Measurements from ENCODE around the gene BMPR1A.
"Not testable (repeated sequence)": the region's sequence is repeated elsewhere in the genome, so short reads cannot be mapped to it uniquely, and the experiment has no call there.

BMPR1A gene

DNA sequence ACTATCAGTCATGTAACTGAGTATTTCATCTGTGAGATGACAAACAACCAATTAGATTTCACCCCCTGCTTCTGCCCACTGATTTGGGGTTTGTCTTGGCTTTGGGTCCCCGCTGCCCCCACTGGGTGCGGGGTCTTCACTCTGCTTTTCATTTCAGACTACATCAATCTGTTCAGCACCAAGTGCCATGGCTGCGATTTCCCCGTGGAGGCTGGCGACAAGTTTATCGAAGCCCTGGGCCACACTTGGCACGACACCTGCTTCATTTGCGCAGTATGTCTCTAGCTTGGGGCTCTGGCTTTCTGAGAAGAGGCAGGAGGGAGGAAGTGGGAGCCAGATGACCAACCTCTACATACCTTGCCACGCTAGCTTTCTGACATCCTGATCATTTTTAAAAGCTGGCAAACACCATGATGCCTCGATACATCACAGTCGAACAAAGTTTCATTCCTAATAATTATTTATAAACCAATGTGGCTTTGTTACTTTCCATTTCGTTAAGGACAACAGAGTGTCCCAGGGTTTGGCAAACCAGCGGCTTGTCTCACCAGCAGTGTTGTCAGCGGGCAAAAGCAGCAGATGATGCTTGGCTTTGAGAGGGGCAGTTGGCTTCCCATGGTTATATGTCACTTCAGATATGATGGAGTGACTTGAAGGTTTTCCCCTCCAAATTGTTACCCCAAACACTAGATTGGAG is 30.3 kb upstream of the BMPR1A start:
- Histone ChIP-seq H3K4me1 (peaks cover 0 to 9% (median 6%) of the 10 kb centered on the region in 10 experiments; a peak in 11 of 20 replicates), H3K27ac (no peak overlapping the region), H3K27me3 (no peaks in the 10 kb centered on the region), H3K36me3 (no peaks in the 10 kb centered on the region), H3K9ac (no peak overlapping the region), H3K9me3 (replicated peaks in 1 of 11) (no peaks in the 10 kb centered on the region), H4K20me1 (no peaks in the 10 kb centered on the region), H3K4me3 (no peak overlapping the region), H3K4me2 (no peak overlapping the region)
- no peak for TF ChIP-seq Cebpa-rat (IDR thresholded peaks at IDR 0.05)

DNA sequence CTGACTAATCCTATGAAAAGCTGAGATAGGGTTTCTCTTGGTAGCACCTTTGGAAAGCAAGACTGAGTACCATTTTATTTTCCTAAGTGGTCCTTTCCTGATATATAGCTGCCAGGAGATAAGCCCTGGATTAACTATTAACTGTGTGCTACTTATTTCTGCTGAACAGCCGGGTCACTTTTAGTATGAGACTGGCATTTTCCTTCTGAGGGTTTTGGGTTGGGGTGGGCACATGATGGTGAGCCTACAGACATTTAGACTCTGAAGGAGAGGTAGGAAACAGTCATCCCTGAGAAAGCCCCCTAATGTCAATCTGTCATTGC is 29.8 kb upstream of the BMPR1A start:
- Histone ChIP-seq H3K4me2 (no peak overlapping the region), H3K4me1 (peaks cover 0 to 9% (median 6%) of the 10 kb centered on the region in 10 experiments; a peak in 11 of 20 replicates), H4K20me1 (no peaks in the 10 kb centered on the region), H3K27me3 (no peaks in the 10 kb centered on the region), H3K4me3 (no peak overlapping the region), H3K27ac (no peak overlapping the region), H3K9me3 (replicated peaks in 1 of 11) (no peaks in the 10 kb centered on the region), H3K9ac (no peak overlapping the region), H3K36me3 (no peaks in the 10 kb centered on the region)
- no peak for TF ChIP-seq Cebpa-rat (IDR thresholded peaks at IDR 0.05)

- Histone ChIP-seq H3K4me2 (no peak overlapping the region), H4K20me1 (no peaks in the 10 kb centered on the region), H3K4me3 (no peak overlapping the region), H3K9ac (no peak overlapping the region), H3K27me3 (no peaks in the 10 kb centered on the region), H3K27ac (no peak overlapping the region), H3K36me3 (no peaks in the 10 kb centered on the region), H3K4me1 (peaks cover 0 to 9% (median 6%) of the 10 kb centered on the region in 10 experiments; a peak in 11 of 20 replicates), H3K9me3 (replicated peaks in 1 of 11) (no peaks in the 10 kb centered on the region)
- no peak for TF ChIP-seq Cebpa-rat (IDR thresholded peaks at IDR 0.05)
These were observed 28.9 kb upstream of the BMPR1A start for GRCh38 chr10:86727470-86727869.

GRCh38 chr10:86728056-86728455 is 28.4 kb upstream of the BMPR1A start:
- no peaks in the 10 kb centered on the region for H3K36me3 ChIP-seq
- H3K27ac ChIP-seq, result no peak overlapping the region
- no peak overlapping the region for H3K4me3 ChIP-seq
- peaks cover 0 to 5% (median 0%) of the 10 kb centered on the region in 11 experiments; a peak in 4 of 22 replicates for H3K27me3 ChIP-seq
- H3K4me1 ChIP-seq, result peaks cover 0 to 6% (median 4%) of the 10 kb centered on the region in 10 experiments; a peak in 11 of 20 replicates
- H4K20me1 ChIP-seq, result no peaks in the 10 kb centered on the region
- no peak overlapping the region for H3K9ac ChIP-seq
- no peak for TF ChIP-seq Cebpa-rat (IDR thresholded peaks at IDR 0.05)
- H3K4me2 ChIP-seq, result no peak overlapping the region
- no peaks in the 10 kb centered on the region for H3K9me3 ChIP-seq (replicated peaks in 1 of 11)

DNA sequence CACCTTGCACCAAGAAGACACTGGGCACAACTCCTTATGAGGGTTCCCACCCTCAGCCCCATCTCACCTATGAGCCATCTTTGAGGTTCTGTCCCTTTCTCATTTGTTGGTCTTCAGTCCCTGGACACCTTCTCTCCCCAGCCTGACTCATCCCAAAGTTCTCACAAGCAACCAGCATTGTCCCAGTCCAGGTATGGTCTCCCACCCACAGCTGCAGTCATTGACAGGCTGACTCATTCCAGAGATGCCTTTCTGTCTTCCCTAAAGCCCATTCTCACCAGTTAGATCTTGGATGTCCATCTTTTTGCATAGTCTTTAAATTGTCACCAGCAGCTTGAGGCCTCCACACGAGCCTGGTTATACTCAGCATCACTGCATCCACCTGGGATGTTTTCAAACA is 26.7 kb upstream of the BMPR1A start:
- H3K4me3 ChIP-seq, result no peak overlapping the region
- H3K27me3 ChIP-seq, result peaks cover 0 to 15% (median 6%) of the 10 kb centered on the region in 11 experiments; a peak in 7 of 22 replicates
- no peaks in the 10 kb centered on the region for H3K9me3 ChIP-seq (replicated peaks in 1 of 11)
- H3K9ac ChIP-seq, result no peak overlapping the region
- TF ChIP-seq Cebpa-rat (IDR thresholded peaks at IDR 0.05), result no peak
- no peaks in the 10 kb centered on the region; a peak in 1 of 22 replicates for H4K20me1 ChIP-seq
- no peaks in the 10 kb centered on the region for H3K36me3 ChIP-seq
- no peak overlapping the region for H3K4me2 ChIP-seq
- H3K27ac ChIP-seq, result no peak overlapping the region
- H3K4me1 ChIP-seq, result no peaks in the 10 kb centered on the region; a peak in 1 of 20 replicates

DNA sequence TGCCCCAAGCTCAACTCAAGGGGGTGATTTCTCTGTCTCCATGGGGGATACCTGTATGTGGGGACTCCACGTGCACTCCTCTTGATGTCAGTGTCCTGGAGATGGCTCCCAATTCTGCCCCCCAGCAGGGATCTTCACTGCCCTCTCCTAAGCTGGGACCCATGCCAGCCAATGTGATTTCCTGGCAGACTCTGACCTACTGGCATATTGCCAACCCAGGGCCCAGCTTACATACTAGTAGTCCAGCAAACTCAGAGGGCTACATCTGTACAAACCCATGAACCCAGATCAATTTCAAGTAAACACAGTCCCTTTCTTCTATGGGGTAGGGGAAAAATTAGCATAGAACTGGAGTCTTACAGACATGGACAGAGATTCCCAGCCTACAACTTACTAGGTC is 26.2 kb upstream of the BMPR1A start:
- Histone ChIP-seq H3K9ac (no peak overlapping the region), H3K27ac (no peak overlapping the region), H3K4me1 (no peaks in the 10 kb centered on the region; a peak in 1 of 20 replicates), H3K36me3 (no peaks in the 10 kb centered on the region), H4K20me1 (no peaks in the 10 kb centered on the region; a peak in 1 of 22 replicates), H3K4me2 (no peak overlapping the region), H3K4me3 (no peak overlapping the region), H3K27me3 (peaks cover 0 to 15% (median 6%) of the 10 kb centered on the region in 11 experiments; a peak in 7 of 22 replicates), H3K9me3 (replicated peaks in 1 of 11) (no peaks in the 10 kb centered on the region)
- TF ChIP-seq Cebpa-rat (IDR thresholded peaks at IDR 0.05), result no peak

DNA sequence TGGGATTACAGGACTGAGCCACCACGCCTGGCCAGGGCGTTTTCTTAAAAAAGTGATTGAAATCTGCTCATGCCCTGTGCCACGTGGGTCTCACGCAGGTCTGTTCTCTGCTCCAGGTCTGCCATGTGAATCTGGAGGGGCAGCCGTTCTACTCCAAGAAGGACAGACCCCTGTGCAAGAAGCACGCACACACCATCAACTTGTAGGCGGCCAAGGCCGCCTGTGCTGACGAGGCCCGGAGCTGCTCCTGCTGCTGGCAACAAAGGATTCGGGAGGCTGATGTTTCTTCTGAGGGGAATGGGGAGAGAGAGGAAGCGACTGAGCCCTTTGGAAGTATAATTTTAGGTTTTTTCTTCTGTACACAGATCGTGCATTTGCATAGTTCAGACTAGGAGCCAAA is 23.6 kb upstream of the BMPR1A start:
- Histone ChIP-seq H3K4me2 (no peak overlapping the region), H4K20me1 (no peaks in the 10 kb centered on the region; a peak in 1 of 22 replicates), H3K4me3 (no peak overlapping the region), H3K9me3 (replicated peaks in 1 of 11) (no peaks in the 10 kb centered on the region), H3K9ac (no peak overlapping the region), H3K27me3 (peaks cover 0 to 16% (median 6%) of the 10 kb centered on the region in 11 experiments; a peak in 8 of 22 replicates), H3K4me1 (no peaks in the 10 kb centered on the region; a peak in 1 of 20 replicates), H3K36me3 (no peaks in the 10 kb centered on the region), H3K27ac (no peak overlapping the region)
- no peak for TF ChIP-seq Cebpa-rat (IDR thresholded peaks at IDR 0.05)

- no peak overlapping the region for H3K4me2 ChIP-seq
- no peaks in the 10 kb centered on the region for H3K36me3 ChIP-seq
- H3K9ac ChIP-seq, result no peak overlapping the region
- H3K27me3 ChIP-seq, result peaks cover 0 to 20% (median 9%) of the 10 kb centered on the region in 11 experiments; a peak in 8 of 22 replicates
- H3K4me3 ChIP-seq, result no peak overlapping the region
- H3K27ac ChIP-seq, result no peak overlapping the region
- H4K20me1 ChIP-seq, result no peaks in the 10 kb centered on the region; a peak in 1 of 22 replicates
- no peaks in the 10 kb centered on the region; a peak in 1 of 20 replicates for H3K4me1 ChIP-seq
- no peak for TF ChIP-seq Cebpa-rat (IDR thresholded peaks at IDR 0.05)
- no peaks in the 10 kb centered on the region for H3K9me3 ChIP-seq (replicated peaks in 1 of 11)
These were observed 23.2 kb upstream of the BMPR1A start for GRCh38 chr10:86733260-86733671.

- Histone ChIP-seq H4K20me1 (no peaks in the 10 kb centered on the region; a peak in 1 of 22 replicates), H3K36me3 (no peaks in the 10 kb centered on the region), H3K9ac (no peak overlapping the region), H3K4me2 (no peak overlapping the region), H3K9me3 (replicated peaks in 1 of 11) (no peaks in the 10 kb centered on the region), H3K27ac (no peak overlapping the region), H3K4me1 (no peaks in the 10 kb centered on the region; a peak in 1 of 20 replicates), H3K4me3 (no peak overlapping the region), H3K27me3 (peaks cover 0 to 24% (median 9%) of the 10 kb centered on the region in 11 experiments; a peak in 9 of 22 replicates)
- no peak for TF ChIP-seq Cebpa-rat (IDR thresholded peaks at IDR 0.05)
These were observed 22.0 kb upstream of the BMPR1A start for GRCh38 chr10:86734207-86734988.

DNA sequence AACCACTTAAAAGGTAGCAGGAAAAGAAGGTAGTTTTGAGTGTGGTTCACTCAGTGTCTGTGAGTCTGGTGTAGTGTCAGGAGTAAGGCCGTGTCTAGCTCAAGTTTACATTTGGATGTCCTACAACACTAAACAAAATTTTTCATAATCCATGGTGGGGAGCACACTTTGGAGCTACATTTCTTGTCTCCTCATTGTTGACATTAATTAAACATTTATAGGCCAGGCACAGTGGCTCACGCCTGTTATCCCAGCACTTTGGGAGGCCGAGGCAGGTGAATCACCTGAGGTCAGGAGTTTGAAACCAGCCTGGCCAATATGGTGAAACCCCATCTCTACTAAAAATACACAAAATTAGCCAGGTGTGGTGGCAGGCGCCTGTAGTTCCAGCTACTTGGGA is 21.1 kb upstream of the BMPR1A start:
- H3K9me3 ChIP-seq (replicated peaks in 1 of 11); H3K9ac ChIP-seq; H3K4me3 ChIP-seq; H3K4me2 ChIP-seq; H3K4me1 ChIP-seq; H3K36me3 ChIP-seq; H4K20me1 ChIP-seq; H3K27ac ChIP-seq: not testable (repeated sequence)
- peaks cover 0 to 31% (median 9%) of the 10 kb centered on the region in 11 experiments; a peak in 11 of 22 replicates for H3K27me3 ChIP-seq
